ENCODE measurements around the gene DOP1B. TPM values are rescaled to one million over a fixed set of nuclear protein-coding genes. Genes with fewer than 3 reads are reported as not detected.
A peak's percentile ranks its signal among the peaks of the same experiment; 100 is the strongest.
"Not testable (repeated sequence)": the region's sequence is repeated elsewhere in the genome, so short reads cannot be mapped to it uniquely, and the experiment has no call there.

Gene DOP1B, protein sequence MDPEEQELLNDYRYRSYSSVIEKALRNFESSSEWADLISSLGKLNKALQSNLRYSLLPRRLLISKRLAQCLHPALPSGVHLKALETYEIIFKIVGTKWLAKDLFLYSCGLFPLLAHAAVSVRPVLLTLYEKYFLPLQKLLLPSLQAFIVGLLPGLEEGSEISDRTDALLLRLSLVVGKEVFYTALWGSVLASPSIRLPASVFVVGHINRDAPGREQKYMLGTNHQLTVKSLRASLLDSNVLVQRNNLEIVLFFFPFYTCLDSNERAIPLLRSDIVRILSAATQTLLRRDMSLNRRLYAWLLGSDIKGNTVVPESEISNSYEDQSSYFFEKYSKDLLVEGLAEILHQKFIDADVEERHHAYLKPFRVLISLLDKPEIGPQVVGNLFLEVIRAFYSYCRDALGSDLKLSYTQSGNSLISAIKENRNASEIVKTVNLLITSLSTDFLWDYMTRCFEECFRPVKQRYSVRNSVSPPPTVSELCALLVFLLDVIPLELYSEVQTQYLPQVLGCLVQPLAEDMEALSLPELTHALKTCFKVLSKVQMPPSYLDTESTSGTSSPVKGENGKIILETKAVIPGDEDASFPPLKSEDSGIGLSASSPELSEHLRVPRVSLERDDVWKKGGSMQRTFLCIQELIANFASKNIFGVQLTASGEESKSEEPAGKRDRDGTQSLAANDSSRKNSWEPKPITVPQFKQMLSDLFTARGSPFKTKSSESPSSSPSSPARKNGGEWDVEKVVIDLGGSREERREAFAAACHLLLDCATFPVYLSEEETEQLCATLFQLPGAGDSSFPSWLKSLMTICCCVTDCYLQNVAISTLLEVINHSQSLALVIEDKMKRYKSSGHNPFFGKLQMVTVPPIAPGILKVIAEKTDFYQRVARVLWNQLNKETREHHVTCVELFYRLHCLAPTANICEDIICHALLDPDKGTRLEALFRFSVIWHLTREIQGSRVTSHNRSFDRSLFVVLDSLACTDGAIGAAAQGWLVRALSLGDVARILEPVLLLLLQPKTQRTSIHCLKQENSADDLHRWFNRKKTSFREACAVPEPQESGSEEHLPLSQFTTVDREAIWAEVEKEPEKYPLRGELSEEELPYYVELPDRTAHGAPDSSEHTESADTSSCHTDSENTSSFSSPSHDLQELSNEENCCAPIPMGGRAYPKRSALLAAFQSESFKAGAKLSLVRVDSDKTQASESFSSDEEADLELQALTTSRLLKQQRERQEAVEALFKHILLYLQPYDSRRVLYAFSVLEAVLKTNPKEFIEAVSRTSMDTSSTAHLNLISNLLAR (N-terminal part only)
- 2.8 and 3.1 TPM in 2 replicates for total RNA-seq

DNA sequence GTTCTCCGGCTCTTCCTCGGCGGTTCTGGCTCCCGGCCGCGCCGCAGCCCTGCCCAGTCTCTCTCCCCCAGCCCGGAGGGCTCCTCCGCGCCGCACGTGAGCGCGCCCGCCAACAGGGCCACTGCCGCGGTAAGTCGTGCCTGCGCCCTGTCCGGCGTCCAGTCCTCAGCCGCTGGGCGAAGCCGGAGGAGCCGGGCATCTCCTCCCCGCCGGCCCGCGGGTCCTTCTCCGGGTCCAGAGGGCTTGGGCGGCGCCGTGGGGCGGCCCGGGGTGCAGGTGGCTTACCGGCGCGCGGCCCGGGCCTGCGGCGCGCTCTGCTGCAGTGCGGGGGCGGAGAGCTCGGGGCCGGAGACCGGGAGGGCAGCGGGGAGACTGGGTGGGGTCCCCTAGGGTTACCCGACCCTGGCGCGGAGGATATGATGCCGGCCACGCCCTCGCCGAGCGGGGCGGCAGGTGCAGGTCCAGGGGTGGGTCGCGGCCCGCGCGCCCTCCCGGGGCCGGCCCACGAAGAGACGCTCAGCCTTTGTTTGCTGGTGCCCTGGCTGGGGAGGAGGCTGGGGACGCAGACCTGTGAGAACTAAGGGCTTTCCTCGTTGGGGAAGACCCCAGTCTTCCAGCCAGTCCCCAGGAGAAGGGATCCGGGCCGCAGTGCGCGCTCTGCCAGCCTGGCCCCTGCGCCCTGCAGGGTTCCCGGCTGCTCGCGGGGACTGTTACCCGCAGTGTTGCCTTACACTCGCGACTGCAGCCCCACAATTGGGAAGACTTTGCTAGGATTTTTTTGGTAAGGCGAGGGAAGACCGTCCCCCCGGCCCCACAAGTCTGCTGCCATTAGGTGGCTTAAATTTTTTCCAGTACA is at the start of gene DOP1B:
Gene DOP1B, plus strand, starts transcription at position 10 of the 856 bp plus-strand sequence. CDS start 7,910 bp downstream, outside the sequence.
- DNase-seq (ENCODE audit: low read depth in 2 of 2): peak in 1 of 2 donors; percentile 19

DNA sequence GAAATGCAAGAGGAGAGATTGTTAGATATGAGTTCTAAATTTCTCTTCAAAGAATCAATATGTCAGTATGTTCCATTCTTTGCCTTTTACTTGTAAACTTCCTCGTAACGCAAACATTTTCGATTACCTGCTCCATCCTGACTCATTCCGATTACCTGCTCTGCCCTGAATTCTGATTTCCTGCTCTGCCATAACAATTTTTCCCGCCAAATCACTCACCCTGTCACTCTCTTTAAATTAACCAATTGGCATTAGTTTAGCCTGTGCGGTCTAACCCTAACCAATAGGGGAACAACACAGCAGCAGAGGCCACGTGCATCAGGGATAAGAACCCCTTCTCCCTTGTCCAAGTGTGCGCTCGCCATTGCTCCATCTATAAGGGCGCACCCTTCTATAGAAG is 46.8 kb upstream of the DOP1B start:
- no peak for DNase-seq (ENCODE audit: low read depth in 2 of 2)

DNA sequence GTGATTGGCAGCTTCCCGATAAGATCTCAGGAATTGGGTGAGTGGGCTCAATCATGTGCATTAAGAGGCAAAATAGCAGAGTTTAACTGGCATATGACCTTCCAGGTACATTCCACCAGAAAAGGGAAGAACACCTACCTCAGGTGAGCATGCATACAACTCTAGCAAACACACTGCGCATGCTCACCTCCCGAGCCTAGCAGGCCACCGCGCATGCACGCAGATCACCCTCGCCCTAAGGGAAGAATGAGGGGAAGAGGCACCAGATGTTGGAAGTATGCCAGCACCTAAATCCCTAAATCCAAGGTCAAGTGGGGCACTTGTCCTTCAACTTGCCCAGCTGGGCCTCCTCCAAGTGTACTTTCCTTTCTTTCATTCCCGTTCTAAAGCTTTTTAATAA is 45.4 kb upstream of the DOP1B start:
- no peak for DNase-seq (ENCODE audit: low read depth in 2 of 2)

DNA sequence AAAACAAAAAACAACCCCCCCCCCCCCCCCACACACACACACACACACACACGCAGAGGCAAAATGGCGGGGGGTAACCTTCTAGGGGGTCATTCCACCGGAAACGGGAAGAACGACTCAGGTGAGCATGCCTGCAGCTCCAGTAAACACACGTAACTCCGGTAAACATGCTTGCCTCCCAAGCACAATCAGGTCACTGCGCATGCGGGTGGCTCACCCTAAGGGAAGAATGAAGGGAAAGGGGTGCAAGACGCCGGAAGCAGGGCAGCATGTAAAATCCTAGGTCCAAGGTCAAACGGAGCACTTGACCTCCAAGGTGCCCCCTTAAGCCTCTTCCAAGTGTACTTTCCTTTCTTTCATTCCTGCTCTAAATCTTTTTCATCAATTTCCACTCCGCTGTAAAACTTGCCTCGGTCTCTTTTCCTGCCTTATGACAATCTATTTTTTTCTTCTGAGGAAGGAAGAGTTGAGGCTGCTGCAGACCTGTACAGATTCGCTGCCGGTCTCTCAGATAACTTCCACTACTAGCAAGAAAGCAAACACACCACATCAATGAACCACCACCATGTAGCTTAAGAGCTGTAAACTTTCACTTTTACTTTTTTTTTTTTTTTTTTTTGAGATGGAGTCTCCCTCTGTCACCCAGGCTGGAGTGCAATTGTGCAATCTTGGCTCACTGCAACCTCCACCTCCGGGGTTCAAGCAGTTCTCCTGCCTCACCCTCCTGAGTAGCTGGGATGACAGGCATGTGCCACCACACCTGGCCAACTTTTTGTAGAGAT is 42.8 kb upstream of the DOP1B start:
- DNase-seq (ENCODE audit: low read depth in 2 of 2): no peak

DNA sequence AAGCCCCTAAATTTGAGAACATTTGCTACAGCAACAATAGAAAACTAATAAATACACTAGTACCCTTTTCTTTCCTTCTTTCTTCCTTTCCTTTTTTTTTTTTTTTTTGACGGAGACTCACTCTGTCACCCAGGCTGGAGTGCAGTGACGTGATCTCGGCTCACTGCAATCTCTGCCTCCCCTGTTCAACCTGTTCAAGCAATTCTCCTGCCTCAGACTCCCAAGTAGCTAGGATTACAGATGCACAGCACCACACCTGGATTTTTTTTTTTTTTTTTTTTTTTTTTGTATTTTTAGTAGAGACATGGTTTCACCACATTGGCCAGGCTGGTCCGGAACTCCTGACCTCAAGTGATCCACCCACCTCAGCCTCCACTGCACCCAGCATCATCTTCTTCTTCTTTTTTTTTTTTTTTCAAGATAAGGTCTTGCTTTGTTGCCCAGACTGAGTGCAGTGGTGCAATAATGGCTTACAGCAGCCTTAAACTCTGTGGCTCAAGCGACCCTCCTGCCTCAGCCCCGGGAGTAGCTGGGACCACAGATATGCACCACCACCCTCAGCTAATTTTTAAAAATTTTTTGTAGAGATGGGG is 41.4 kb upstream of the DOP1B start:
- no peak for DNase-seq (ENCODE audit: low read depth in 2 of 2)

DNA sequence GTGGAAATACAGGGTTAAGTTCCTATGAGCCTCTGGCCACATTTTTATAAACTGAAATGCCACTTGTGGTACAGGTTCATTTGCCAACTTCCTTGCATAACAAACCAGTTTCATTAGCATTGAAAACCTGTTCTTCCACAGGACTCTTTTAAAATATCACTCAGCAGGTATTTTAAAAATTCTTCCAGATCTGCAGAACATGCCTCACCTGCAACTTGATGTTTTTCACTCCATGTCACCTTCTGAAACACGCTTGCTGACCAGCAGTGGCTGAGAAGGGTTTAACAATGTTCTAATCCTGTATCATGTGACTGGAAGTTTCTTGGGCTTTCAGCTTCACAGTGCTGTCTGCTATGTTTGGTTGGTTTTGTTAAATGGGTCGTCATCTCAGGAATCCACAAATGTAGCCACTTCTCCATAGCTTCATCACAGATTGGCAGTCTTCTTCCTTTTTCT is 39.3 kb upstream of the DOP1B start:
- DNase-seq (ENCODE audit: low read depth in 2 of 2): no peak

DNA sequence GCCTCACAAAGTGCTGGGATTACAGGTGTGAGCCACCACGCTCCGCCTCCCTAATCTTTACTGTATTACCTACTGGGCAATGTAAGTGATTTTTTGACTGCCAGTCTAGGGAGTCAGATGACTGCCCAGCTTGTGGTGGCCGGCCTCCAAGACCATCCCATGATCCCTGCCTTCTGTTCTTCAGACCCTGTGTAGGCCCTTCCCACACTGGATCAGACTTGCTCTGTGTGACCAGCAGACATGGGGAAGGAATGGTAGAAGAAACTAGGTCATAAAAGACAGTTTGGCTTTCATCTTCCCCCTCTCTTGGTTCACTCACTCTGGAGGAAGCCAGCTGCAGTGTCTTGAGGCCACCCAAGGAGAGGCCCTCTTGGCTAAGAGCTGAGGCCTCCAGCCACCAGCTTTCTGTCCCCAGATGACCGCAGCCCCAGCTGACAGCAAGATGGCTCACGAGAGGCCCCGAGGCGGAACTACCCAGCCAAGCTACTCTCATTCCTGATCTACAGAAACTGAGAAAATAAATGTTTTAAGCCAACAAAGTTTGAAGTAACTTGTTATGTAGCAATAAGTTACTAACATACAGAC is 36.2 kb upstream of the DOP1B start:
- no peak for DNase-seq (ENCODE audit: low read depth in 2 of 2)

DNA sequence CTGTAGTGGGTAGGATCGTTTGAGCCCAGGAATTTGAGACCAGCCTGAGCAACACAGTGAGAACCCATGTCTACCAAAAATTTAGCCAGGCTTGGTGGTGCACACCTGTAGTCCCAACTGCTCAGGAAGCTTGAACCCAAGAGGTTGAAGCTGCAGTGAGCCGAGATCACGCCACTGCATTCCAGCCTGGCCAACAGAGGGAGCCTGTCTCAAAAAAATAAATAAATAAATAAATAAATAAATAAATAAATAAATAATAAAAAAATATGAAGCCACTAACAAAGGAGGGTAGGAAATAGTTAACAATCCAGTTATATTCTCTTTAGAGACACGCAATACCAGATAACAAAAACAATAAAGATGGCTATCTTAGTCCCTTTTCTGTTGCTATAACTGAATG is 33.6 kb upstream of the DOP1B start:
- DNase-seq (ENCODE audit: low read depth in 2 of 2): no peak

DNA sequence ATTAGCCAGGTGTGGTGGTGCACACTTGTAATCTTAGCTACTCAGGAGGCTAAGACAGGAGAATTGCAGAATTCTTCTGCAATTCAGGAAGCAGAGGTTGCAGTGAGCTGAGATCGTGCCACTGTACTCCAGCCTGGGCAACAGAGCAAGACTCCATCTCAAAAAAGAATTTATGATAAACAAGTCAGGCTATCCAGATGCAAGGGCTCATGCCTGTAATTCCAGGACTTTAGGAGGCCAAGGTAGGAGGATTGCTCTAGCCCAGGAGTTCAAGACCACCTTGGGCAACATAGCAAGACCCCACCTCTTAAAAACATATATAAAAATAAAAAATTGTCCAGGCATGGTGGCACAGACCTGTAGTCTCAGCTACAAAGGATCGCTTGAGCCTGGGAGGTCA is 32.2 kb upstream of the DOP1B start:
- no peak for DNase-seq (ENCODE audit: low read depth in 2 of 2)

DNA sequence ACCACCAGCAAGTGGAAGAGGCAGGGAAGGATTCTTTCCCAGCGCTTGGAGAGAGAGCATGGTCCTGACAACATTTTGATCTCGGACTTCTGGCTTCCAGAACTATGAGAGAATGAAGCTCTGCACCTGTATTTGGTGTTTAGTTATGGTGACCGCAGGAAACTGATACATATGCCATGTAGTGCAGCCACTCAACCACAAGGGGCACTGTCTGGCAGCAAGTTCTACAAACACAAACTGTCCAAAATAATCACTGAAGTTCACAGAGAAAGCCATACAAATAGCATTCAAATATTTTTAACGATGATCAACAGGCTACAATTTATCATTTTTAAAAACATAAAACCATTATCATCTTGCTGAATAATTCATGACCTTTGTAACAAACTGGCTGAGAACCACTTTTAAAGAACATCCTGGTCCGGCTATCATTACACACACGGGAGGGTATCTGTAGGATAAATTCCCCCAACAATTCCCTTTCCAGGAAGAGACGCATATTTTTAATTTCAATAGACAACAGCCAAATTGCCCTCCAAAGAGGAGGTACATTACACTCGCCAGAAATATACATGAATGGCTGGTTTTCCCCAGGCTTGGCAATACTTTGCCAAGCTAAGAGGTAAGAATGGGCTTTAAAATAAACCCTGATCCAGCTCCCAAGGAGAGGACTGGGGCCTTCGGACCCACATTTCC is 31.0 kb upstream of the DOP1B start:
- peak; percentile 41 to 68 for DNase-seq (ENCODE audit: low read depth in 2 of 2)

DNA sequence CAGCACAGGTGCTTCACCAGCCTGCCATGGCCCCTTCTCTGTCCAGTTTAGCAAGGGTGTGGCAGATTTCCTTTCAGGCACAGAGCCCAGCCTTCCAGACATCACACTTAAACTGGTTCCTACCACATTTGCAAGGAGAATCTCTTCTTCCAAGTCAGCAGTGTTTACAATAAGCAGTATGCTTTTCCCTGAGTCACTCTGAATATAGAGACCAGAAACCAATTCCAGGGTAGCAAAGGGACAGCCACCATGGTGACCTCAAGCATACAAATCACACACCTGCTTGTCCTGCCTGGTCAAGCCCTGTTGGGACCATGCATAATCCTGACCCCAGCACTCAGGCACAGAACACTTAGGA is 30.4 kb upstream of the DOP1B start:
- DNase-seq (ENCODE audit: low read depth in 2 of 2): no peak

DNA sequence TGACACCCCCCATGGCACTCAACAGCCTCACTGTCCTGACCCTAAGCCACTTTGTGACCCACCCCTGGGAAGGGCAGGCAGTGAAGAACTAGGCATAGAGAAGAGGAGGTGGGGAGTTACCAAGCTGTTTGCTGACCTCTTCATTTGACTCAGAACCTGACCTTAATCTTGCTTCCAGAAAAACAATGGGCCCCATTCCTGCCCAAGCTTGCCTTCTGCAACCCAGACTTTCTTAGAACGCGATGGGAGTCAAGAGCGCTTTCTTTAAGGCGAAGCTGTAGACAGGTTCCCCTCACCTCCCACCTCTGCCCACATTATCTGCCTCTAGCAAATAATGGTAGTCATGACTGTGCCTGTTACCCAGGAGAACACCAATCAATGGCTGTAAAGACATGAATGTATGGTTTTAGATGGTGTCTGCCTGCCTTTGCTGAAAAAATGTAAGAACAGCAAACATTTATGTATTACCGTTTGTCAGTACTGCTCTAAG is 30.0 kb upstream of the DOP1B start:
- DNase-seq (ENCODE audit: low read depth in 2 of 2): no peak

DNA sequence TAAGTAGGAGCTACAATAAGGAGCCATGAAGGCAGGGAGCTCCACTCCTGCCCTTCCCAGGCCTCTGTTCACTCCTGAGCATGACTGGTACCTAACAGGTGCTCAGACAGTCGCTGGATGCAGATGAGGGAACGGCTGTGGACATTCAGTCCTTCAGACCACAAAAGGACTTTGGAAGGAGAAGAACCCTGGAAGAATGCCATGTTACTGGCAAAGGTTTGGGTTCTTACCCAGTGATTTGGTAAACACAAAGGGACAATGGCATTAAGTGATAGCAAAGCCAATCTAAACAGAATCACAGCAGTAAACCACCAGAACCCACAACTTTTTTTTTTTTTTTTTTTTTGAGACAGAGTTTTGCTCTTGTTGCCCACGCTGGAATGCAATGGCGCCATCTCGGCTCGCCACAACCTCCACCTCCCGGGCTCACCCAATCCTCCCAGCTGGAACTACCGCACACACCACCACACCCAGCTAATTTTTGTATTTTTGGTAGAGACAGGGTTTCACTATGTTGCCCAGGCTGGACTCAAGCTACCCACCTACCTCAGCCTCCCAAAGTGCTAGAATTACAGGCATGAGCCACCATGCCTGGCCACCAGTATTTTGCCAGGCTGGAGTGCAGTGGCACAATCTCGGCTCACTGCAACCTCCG is 29.2 kb upstream of the DOP1B start:
- no peak for DNase-seq (ENCODE audit: low read depth in 2 of 2)

DNA sequence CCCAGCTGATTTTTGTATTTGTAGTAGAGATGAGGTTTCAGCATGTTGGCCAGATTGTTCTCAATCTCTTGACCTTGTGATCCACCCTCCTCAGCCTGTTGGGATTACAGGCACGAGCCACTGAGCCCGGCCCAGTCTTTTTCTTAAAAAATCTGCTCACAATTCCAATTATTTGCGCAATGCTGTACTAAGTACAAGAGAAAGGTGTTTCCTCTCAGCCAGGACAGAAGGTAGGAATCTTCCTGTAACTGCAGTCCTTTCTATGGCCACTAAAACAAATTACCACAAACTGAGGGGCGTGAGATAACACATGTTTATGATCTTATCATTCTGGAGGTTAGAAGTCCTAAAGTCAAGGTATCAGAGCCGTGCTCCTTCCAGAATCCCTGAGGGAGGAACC is 28.6 kb upstream of the DOP1B start:
- DNase-seq (ENCODE audit: low read depth in 2 of 2): no peak

DNA sequence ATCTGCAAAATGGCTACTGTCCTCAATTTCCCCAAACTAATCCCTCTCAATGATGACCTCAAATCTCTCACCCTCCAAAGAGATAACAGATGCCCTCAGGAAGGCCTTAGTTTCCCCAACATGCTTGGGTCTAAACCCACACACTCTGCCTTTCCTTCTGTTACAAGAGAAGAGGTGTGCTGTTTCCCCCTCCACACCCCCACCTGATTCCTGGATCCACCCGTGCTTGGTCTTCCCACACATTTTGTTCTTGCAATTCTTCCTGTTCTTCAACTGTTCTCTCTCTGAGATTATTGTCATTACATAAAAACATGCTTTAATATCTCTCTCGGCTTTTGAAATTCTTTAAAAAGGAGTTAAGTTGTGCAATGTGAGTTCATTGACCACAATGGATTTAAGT is 27.4 kb upstream of the DOP1B start:
- no peak for DNase-seq (ENCODE audit: low read depth in 2 of 2)

DNA sequence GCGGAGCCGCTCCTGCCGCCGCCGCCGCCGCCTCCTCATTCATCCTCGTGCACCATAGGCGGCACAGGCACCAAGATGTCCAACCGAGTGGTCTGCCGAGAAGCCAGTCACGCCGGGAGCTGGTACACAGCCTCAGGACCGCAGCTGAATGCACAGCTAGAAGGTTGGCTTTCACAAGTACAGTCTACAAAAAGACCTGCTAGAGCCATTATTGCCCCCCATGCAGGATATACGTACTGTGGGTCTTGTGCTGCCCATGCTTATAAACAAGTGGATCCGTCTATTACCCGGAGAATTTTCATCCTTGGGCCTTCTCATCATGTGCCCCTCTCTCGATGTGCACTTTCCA is 26.2 kb upstream of the DOP1B start:
- not testable (repeated sequence) for DNase-seq (ENCODE audit: low read depth in 2 of 2)

DNA sequence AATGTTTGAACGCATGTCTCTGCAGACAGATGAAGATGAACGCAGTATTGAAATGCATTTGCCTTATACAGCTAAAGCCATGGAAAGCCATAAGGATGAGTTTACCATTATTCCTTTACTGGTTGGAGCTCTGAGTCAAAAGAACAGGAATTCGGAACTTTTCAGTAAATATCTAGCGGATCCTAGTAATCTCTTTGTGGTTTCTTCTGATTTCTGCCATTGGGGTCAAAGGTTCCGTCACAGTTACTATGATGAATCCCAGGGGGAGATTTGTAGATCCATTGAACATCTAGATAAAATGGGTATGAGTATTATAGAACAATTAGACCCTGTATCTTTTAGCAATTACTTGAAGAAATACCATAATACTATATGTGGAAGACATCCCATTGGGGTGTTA is 25.8 kb upstream of the DOP1B start:
- not testable (repeated sequence) for DNase-seq (ENCODE audit: low read depth in 2 of 2)

DNA sequence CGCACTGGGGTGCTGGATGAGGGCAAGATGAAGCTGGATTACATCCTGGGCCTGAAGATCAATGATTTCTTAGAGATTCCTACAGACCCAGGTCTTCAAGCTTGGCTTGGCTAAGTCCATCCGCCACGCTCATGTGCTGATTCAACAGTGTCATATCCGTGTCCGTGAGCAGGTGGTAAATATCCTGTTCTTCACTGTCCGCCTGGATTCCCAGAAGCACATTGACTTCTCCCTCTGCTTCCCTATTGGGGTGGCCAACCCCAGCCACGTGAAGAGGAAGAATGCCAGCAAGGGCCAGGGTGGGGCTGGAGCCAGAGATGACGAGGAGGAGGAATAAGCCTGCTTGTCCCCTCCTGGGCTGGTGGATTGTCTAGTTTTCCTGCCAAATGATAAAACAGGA is 23.9 kb upstream of the DOP1B start:
- no peak for DNase-seq (ENCODE audit: low read depth in 2 of 2)
